ENCODE data around the gene C14orf180.
"Not testable (repeated sequence)": the region's sequence is repeated elsewhere in the genome, so short reads cannot be mapped to it uniquely, and the experiment has no call there.

Gene C14orf180

GRCh38 chr14:104579939-104580338, 375 bp downstream of the C14orf180 start:
- not testable (repeated sequence) for DNase-seq (ENCODE audit: low spot score)

GRCh38 chr14:104580961-104581360, 1.4 kb downstream of the C14orf180 start:
- no peak for DNase-seq (ENCODE audit: low spot score)

- DNase-seq (ENCODE audit: low spot score), result no peak
Measured at GRCh38 chr14:104581521-104581920, 2.0 kb downstream of the C14orf180 start.

GRCh38 chr14:104582005-104582404, 2.4 kb downstream of the C14orf180 start:
- no peak for DNase-seq (ENCODE audit: low spot score)

DNA sequence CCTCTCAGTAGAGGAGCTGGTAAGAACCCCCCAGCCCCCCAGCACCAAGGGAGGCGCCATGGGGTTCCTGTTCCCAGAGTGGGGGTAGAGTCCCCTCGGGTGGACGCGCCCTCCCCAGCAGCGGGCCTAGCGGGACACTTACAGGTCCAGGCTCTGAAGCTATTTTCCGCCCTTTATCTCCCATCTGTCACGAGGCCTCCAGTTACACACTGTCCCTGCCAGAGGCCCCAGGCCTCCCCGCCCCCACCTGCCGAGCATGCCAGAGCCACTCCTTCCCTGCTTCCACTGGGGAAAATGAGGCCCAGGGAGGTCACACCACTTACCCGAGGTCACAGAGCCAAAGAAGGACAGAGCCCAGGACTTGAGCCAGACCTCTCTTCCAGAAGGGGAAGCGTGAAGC, 3.1 kb downstream of the C14orf180 start:
- DNase-seq (ENCODE audit: low spot score), result no peak

- DNase-seq (ENCODE audit: low spot score), result no peak
Measured at GRCh38 chr14:104583424-104584306, 4.1 kb downstream of the C14orf180 start.

GRCh38 chr14:104584557-104584956, 5.0 kb downstream of the C14orf180 start:
- DNase-seq (ENCODE audit: low spot score), result no peak

DNA sequence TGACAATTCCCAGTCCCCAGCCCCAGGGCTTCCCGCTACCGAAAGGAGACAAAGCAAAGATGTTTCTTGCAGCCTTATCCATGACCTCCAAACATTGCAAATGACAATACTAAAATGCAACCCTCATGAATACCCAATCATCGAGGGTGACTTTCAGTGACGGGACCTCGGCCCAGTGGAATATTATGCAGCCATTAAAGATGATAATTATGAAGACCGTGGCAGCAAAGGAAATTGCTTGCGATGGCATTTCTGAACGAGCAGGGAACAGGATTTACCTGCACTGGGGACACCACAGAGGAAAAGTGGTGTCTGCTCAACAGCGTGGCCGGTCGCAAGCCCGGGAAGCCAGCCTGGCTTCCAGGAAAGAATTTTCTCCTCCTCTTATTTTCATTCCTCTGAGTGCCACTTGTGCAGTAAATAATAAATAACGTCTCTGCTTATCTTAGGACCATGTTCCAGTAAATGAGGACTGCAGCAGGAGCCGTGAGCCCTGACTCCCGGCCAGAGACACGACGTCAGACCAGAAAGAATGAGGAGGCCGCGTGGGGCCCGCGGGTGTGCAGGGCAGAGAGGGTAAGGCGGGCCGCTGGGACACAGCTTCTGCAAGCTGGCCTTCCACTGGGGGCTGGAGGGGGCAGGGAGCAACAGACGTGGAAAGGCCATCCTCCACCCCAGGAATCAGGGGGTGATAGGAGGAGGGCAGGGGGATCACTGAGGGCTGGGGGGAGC, 6.6 kb downstream of the C14orf180 start:
- no peak for DNase-seq (ENCODE audit: low spot score)

GRCh38 chr14:104586832-104587620, 7.5 kb downstream of the C14orf180 start:
- no peak for DNase-seq (ENCODE audit: low spot score)

GRCh38 chr14:104587641-104588040, 8.1 kb downstream of the C14orf180 start:
- DNase-seq (ENCODE audit: low spot score), result no peak

DNA sequence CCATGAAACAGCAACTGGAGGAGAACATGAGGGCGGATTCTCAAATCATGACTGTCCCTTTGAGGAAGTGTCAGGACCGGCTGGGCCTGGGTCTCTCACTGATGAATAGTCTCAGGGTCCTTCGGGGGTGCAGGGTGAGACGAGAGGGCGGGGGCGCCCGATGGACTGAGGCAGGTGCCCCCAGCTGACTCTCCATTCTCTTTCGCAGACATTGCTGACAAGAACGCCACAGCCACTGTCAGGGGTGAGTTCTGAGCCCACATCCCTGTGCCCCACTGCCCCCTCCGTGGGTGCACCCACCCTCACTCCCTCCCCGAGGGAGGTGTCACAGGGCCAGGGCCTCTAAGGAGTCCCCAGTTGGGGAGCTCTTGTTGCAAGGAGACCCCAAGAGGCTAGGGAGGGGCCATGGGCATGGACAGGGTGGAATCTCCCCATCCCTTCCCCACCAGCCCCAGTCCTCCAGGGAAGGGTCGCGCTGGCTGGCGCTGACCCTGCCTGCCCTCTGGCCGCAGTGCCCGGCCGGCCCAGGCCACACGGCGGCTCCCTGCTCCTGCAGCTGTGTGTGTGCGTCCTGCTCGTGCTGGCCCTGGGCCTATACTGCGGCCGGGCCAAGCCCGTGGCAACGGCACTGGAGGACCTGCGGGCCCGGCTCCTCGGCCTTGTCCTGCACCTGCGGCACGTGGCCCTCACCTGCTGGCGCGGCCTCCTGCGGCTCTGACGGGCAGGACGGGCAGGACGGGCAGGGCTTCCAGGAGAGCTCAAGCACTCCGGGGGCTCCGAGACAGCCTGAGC, 8.7 kb downstream of the C14orf180 start:
- DNase-seq (ENCODE audit: low spot score), result no peak

DNA sequence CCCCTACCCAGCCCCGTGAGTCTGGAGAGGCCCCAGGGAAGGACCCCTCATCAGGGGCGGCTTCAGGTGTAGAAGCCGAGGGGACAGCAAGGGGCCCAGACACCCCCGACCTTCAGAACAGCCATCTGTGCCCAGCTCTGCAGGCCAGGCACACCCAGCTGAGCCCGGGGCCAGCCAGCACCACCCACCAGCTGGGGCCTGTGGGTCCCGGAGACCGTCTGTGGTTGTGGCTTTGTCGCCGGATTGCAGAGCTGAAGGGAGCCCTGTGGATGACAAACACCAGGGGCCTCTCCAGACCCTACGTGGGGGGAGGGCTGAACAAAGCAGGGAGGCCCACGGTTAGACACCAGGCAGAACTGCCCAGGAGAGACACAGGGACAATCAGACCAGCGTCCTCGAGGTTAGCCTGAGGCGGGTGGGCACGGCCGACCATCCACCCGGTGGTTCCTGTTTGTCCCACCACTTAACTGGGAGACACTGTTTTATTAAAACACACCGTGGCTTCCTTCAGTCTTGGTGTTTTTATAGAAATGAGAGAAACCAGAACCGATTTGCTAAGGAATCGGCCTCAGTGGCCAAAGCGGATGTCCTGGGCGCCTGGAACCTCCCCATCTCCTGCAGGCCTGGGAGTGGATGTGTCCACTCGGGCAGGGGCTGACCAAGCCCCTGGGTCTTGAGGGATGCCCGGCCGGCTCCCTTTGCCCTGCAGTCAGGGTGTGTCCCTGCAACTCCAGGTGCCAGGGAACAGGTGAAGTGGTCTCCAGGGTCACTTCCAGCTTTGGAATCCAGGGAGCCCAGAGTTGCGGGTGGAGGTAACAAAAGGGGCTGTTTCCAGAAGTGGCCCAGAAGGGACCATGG, 10.0 kb downstream of the C14orf180 start:
- no peak for DNase-seq (ENCODE audit: low spot score)

- no peak for DNase-seq (ENCODE audit: low spot score)
Measured at GRCh38 chr14:104590240-104590965, 10.8 kb downstream of the C14orf180 start.

GRCh38 chr14:104591031-104591430, 11.5 kb downstream of the C14orf180 start:
- no peak for DNase-seq (ENCODE audit: low spot score)

DNA sequence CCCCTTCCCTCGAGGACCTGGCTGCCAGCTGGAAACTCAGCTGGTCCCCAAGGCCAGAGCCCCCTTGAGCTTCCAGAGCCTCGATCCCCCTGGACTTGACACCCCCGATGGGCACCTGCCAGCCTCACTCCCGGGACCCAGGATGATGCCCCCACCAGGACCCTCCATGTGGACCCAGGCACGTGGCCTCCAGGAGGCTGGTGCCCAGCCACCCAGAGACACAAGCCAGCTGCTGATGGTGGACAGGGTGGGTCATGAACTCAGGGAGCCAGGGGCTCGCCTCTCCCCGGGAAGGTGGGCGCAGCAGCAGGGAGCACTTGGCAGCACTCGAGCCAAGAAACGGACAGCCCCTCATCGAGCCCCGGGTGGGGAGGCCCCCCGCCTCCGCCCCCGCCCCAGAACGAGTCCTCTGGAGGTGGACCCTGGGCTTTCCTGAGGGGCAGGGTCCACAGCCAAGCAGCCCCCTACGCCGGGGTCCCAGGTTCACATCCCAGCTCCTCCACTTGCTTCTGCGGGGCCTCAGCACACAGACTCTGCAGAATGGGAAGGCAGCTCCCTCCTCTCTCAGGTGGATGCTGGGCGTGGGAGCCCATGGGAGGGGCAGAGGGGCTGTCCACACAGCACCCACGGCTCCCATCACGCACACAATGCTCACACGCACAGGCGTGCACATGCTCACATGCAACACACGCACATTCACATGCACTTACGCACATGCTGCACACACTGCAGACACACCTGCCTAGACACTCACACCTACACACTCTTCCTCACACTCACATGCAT, 12.1 kb downstream of the C14orf180 start:
- no peak for DNase-seq (ENCODE audit: low spot score)

DNA sequence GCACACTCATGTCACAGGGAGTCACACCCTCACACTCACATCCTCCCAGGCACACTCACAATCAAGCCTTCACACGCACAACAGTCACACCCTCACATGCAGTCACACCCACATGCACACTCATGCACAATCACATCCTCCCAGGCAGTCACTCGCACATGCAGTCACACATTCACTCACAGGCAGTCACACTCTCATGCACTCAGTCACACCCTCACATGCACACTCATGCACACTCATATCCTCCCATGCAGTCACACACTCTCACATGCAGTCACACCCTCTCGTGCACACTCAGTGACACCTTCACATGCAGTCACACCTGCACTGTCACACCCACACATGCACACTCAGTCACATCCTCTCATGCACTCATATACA, 12.7 kb downstream of the C14orf180 start:
- no peak for DNase-seq (ENCODE audit: low spot score)

- DNase-seq (ENCODE audit: low spot score), result no peak
Measured at GRCh38 chr14:104592785-104593184, 13.2 kb downstream of the C14orf180 start.

DNA sequence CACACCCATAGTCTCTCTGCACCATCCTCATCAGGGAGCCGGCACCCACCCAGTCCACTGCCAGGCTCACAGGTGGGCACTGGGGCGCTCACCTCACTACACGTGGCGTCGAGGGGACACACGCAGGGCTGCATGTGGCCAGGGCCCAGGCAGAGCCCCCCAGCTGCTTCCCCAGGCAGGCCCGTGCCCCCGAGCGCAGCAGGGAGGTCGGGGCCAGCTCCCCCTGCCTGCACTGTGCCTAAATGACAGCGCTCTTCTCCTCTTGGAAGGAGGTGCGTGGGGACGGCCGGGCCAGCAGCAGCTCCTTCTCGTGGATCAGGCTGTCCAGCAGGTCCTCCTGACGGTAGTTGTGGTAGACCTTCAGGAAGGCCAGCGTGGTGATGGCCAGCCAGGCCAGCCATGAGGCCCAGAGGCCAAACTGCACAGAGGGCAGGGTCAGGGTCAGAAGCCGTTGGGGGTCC, 13.7 kb downstream of the C14orf180 start:
- DNase-seq (ENCODE audit: low spot score), result no peak

GRCh38 chr14:104593710-104594136, 14.2 kb downstream of the C14orf180 start:
- DNase-seq (ENCODE audit: low spot score), result no peak

Measured in hematopoietic multipotent progenitor cell treated with erythropoietin and hydrocortisone succinate and interleukin-3 and kit ligand, for 17 days (in vitro differentiated cells).